HCT116 (cell line): ENCODE results near the gene MAPKAP1. TPM values are rescaled to one million over a fixed set of nuclear protein-coding genes. Genes with fewer than 3 reads are reported as not detected.

Experiments used
- ATAC-seq: fragments of 200-7000 bp; cut with Tn5 transposase; 2 replicates; pipeline ENCODE4 v1.9.1; 2020; ENCODE audit warnings: mild to moderate bottlenecking, moderate library complexity
- BruUV-seq: library from RNA; stranded (reverse); fragments of 400-500 nt; replicated peaks from 2 replicates; lab custom pipeline; 2021; lab: Mats Ljungman, UMichigan
- CTCF ChIA-PET: fragments of 300-600 bp; sonication (Branson Sonifier 250); formaldehyde crosslinking; loops from one replicate; lab custom pipeline; 2021; ENCODE audit warnings: antibody characterized with exemption; lab: Charles Lee
- POLR2A ChIA-PET: fragments of 300-600, 350-600 bp; sonication (Branson Sonifier 250); formaldehyde crosslinking; loops from one replicate; lab custom pipeline; 2021; ENCODE audit warnings: antibody characterized with exemption; lab: Charles Lee
- RAD21 ChIA-PET, 2 experiments: fragments of 300-600 bp; sonication (Branson Sonifier 250); formaldehyde crosslinking; loops; one replicate each; lab custom pipeline; 2023; ENCODE audit warnings: low total read pairs in 2 of 2; ENCODE audit not compliant: uncharacterized antibody in 2 of 2, unreplicated experiment in 2 of 2, low non-redundant PET in 1 of 2; lab: Charles Lee
- DNase-seq: peaks from one replicate; pipeline ENCODE4 v3.0.0-alpha.2; 2010; ENCODE audit warnings: low read depth, low spot score
- H2AFZ ChIP-seq: fragments of 200-600 bp; shearing (Covaris generic), sonication (generic); 2 replicates; pipeline ENCODE4 v1.6.1; 2017; ENCODE audit warnings: low read depth, mixed run types, mixed read lengths, antibody characterized with exemption, low read length; ENCODE audit not compliant: poor library complexity, severe bottlenecking
- H3K27ac ChIP-seq: 2 replicates; pipeline ENCODE4 v1.5.1; 2012; ENCODE audit warnings: low read depth, low read length
- H3K27me3 ChIP-seq: fragments of 200-600 bp; sonication (generic); 2 replicates; pipeline ENCODE4 v1.6.1; 2016; ENCODE audit warnings: mixed run types, low read length, mixed read lengths; ENCODE audit not compliant: insufficient read depth
- H3K36me3 ChIP-seq, 2 experiments: fragments of 200-500 bp in 1 of 2; fragments of 200-600 bp in 1 of 2; sonication (Bioruptor generic) in 1 of 2; sonication (generic) in 1 of 2; 2 replicates each; pipeline versions ENCODE4 v1.5.1 to v1.6.1; 2014 to 2016; ENCODE audit warnings: low read length in 2 of 2, inconsistent platforms in 1 of 2, mixed read lengths in 1 of 2, mixed run types in 1 of 2; ENCODE audit not compliant: insufficient read depth in 2 of 2, control insufficient read depth in 1 of 2
- H3K4me1 ChIP-seq, 2 experiments: fragments of 200-600 bp in 1 of 2; sonication (generic) in 1 of 2; 2 replicates each; pipeline versions ENCODE4 v1.5.1 to v1.6.1; 2012 to 2017; ENCODE audit warnings: low read length in 2 of 2, inconsistent platforms in 1 of 2, mild to moderate bottlenecking in 1 of 2, mixed read lengths in 1 of 2, mixed run types in 1 of 2, moderate library complexity in 1 of 2; ENCODE audit not compliant: insufficient read depth in 2 of 2, control insufficient read depth in 1 of 2
- H3K4me2 ChIP-seq: fragments of 200-600 bp; sonication (generic); 2 replicates; pipeline ENCODE4 v1.6.1; 2017; ENCODE audit warnings: mixed run types, low read length, mixed read lengths
- H3K4me3 ChIP-seq, 2 experiments: fragments of 200-600 bp in 1 of 2; sonication (generic) in 1 of 2; replicated peaks in 1 of 2; 2 replicates each; pipeline ENCODE4 v1.5.1; 2011 to 2016; ENCODE audit warnings: low read length in 2 of 2, control low read depth in 1 of 2, low read depth in 1 of 2, mild to moderate bottlenecking in 1 of 2, mixed read lengths in 1 of 2, mixed run types in 1 of 2
- H3K79me2 ChIP-seq: fragments of 200-600 bp; sonication (generic); 2 replicates; pipeline ENCODE4 v1.6.1; 2017; ENCODE audit warnings: mild to moderate bottlenecking, mixed run types, low read length, moderate library complexity, mixed read lengths; ENCODE audit not compliant: insufficient read depth
- H3K9ac ChIP-seq: fragments of 200-600 bp; sonication (generic); 2 replicates; pipeline ENCODE4 v1.6.1; 2016; ENCODE audit warnings: low read length, mixed read lengths
- H3K9me2 ChIP-seq: fragments of 200-600 bp; sonication (generic), shearing (Covaris generic); 2 replicates; pipeline ENCODE4 v1.6.1; 2017; ENCODE audit warnings: mixed run types, mild to moderate bottlenecking, moderate library complexity; ENCODE audit not compliant: insufficient read depth
- H3K9me3 ChIP-seq, 2 experiments: fragments of 200-500 bp in 1 of 2; fragments of 200-600 bp in 1 of 2; sonication (Bioruptor generic) in 1 of 2; sonication (generic) in 1 of 2; 2 replicates each; pipeline ENCODE4 v1.6.1; 2014 to 2017; ENCODE audit warnings: low read length in 2 of 2, mixed read lengths in 2 of 2, inconsistent platforms in 1 of 2, low read depth in 1 of 2, mild to moderate bottlenecking in 1 of 2, mixed run types in 1 of 2, moderate library complexity in 1 of 2; ENCODE audit not compliant: control insufficient read depth in 1 of 2, insufficient read depth in 1 of 2
- H4K20me1 ChIP-seq: fragments of 200-600 bp; sonication (generic), shearing (Covaris generic); 2 replicates; pipeline ENCODE4 v1.6.1; 2017; ENCODE audit warnings: mixed run types, mild to moderate bottlenecking, moderate library complexity; ENCODE audit not compliant: insufficient read depth
- CBX3 ChIP-seq: IDR thresholded peaks from 2 replicates; pipeline ENCODE4 v1.6.1; 2012; ENCODE audit warnings: low read depth
- EGR1 ChIP-seq: IDR thresholded peaks from 2 replicates; pipeline ENCODE4 v1.6.1; 2012; ENCODE audit warnings: low read depth
- ELF1 ChIP-seq: IDR thresholded peaks from 2 replicates; pipeline ENCODE4 v1.6.1; 2012; ENCODE audit warnings: low read depth, borderline replicate concordance
- EZH2 ChIP-seq: fragments of 200-600 bp; sonication (generic); IDR thresholded peaks from 2 replicates; pipeline ENCODE4 v1.6.1; 2017; ENCODE audit warnings: antibody characterized with exemption, mixed run types
- EZH2phosphoT487 ChIP-seq: fragments of 200-600 bp; IDR thresholded peaks from 2 replicates; pipeline ENCODE4 v1.6.1; 2018; ENCODE audit warnings: antibody characterized with exemption, borderline replicate concordance
- JUND ChIP-seq: IDR thresholded peaks from 2 replicates; pipeline ENCODE4 v1.6.1; 2012
- POLR2A ChIP-seq: IDR thresholded peaks from 2 replicates; pipeline ENCODE4 v1.7.0; 2011; ENCODE audit warnings: borderline replicate concordance; ENCODE audit not compliant: insufficient read depth, insufficient read length; ENCODE audit errors: extremely low read depth
- POLR2AphosphoS5 ChIP-seq: IDR thresholded peaks from 2 replicates; pipeline ENCODE4 v1.6.1; 2011; ENCODE audit warnings: mild to moderate bottlenecking, low read depth, low read length, moderate library complexity
- RAD21 ChIP-seq: IDR thresholded peaks from 2 replicates; pipeline ENCODE4 v1.6.1; 2012; ENCODE audit warnings: low read depth, mild to moderate bottlenecking
- SRF ChIP-seq: IDR thresholded peaks from 2 replicates; pipeline ENCODE4 v1.6.1; 2012; ENCODE audit warnings: low read depth
- TCF7L2 ChIP-seq: IDR thresholded peaks from 2 replicates; pipeline ENCODE4 v1.7.0; 2011; ENCODE audit warnings: borderline replicate concordance, inconsistent platforms; ENCODE audit not compliant: insufficient read depth, insufficient read length; ENCODE audit errors: extremely low read depth
- YY1 ChIP-seq: IDR thresholded peaks from 2 replicates; pipeline ENCODE4 v1.6.1; 2011; ENCODE audit warnings: low read length, low read depth, moderate library complexity, mild to moderate bottlenecking; ENCODE audit not compliant: insufficient replicate concordance; ENCODE audit errors: extremely low read depth
- ZBTB33 ChIP-seq: IDR thresholded peaks from 2 replicates; pipeline ENCODE4 v1.6.1; 2011; ENCODE audit warnings: mild to moderate bottlenecking, low read length, moderate library complexity; ENCODE audit not compliant: insufficient replicate concordance; ENCODE audit errors: extremely low read depth
- ZFX ChIP-seq: fragments of 450-650 bp; IDR thresholded peaks from 2 replicates; pipeline ENCODE4 v1.6.1; 2017
- ZNF274 ChIP-seq: fragments of 200-500 bp; sonication (Bioruptor generic); IDR thresholded peaks from 2 replicates; pipeline ENCODE4 v1.6.1; 2014; ENCODE audit warnings: mild to moderate bottlenecking, low read depth, low read length, inconsistent platforms
- intact Hi-C: fragments of 100-400 bp; cut with micrococcal nuclease; formaldehyde crosslinking; loops from 2 replicates; pipeline ENCODE4 v1.10.0; 2022
- total RNA-seq: library from RNA; stranded (reverse); gene quantifications from one replicate; pipeline ENCODE4 v1.2.1, GENCODE V29; 2021; ENCODE audit not compliant: unreplicated experiment

Gene MAPKAP1
- total RNA-seq, 1 experiment from 2014 or later = 72.5 TPM

- Histone ChIP-seq H3K27ac (no peak overlapping the region), H3K9me3 (no peaks in the 10 kb centered on the region), H4K20me1 (no peaks in the 10 kb centered on the region), H3K79me2 (no peaks in the 10 kb centered on the region), H2AFZ (no peak overlapping the region), H3K4me2 (no peak overlapping the region), H3K4me3 (no peak overlapping the region), H3K4me1 (peaks cover 17 to 27% of the 10 kb centered on the region in 2 experiments), H3K27me3 (no peaks in the 10 kb centered on the region), H3K9ac (no peak overlapping the region), H3K36me3 (no peaks in the 10 kb centered on the region), H3K9me2 (no peaks in the 10 kb centered on the region)
- no peak for TF ChIP-seq ZBTB33
- TF ChIP-seq YY1 = no peak
- intact Hi-C loops = no loop called here
- no TSS peak for BruUV-seq
- POLR2A ChIA-PET = no interaction called here
- CTCF ChIA-PET = no interaction called here
- no peak for DNase-seq
- RAD21 ChIA-PET = no interaction called here
- ATAC-seq = no peak
Observed at GRCh38 chr9:125515983-125516940, 190.7 kb downstream of the MAPKAP1 start.

DNA sequence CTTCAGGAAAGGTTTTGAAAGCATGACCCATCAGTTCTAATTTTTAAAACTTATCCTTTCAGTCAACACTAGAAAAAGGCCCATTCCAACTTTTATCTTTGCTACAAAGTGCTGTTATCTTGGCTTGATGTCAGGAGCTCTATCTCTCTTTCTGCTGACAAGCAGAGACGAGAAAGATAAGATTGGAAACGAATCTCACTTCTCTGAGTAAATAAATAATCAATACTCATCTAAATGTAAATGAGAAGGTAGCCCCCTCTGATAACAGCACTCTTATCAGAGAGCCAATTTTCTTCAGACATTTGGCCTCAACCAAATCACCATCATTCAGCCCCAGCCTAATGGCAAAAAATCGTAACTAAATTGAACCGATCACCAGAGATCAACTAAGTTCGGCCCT lies 191.7 kb downstream of the MAPKAP1 start:
- no TSS peak for BruUV-seq
- no peak for TF ChIP-seq JUND
- TF ChIP-seq EGR1 = no peak
- no peak for TF ChIP-seq POLR2AphosphoS5
- no peak for TF ChIP-seq SRF
- TF ChIP-seq POLR2A = no peak
- no peak for TF ChIP-seq ZFX
- TF ChIP-seq TCF7L2 = no peak
- TF ChIP-seq ZNF274 = no peak
- TF ChIP-seq CBX3 = no peak
- TF ChIP-seq RAD21 = no peak
- no peak for TF ChIP-seq ELF1
- no peak for TF ChIP-seq EZH2phosphoT487
- no peak for TF ChIP-seq ZBTB33
- TF ChIP-seq EZH2 = no peak

More for the DNA sequence above, 191.7 kb downstream of the MAPKAP1 start:
- intact Hi-C loops = no loop called here
- Histone ChIP-seq H3K36me3 (no peaks in the 10 kb centered on the region), H3K79me2 (no peaks in the 10 kb centered on the region), H3K4me3 (no peak overlapping the region), H3K27me3 (no peaks in the 10 kb centered on the region), H3K27ac (no peak overlapping the region), H3K4me1 (peaks cover 17 to 20% of the 10 kb centered on the region in 2 experiments), H3K9me3 (no peaks in the 10 kb centered on the region), H3K4me2 (no peak overlapping the region), H4K20me1 (no peaks in the 10 kb centered on the region), H3K9me2 (no peaks in the 10 kb centered on the region), H2AFZ (no peak overlapping the region), H3K9ac (no peak overlapping the region)
- ChIA-PET RAD21 (no interaction called here), POLR2A (no interaction called here), CTCF (no interaction called here)
- DNase-seq (no peak), ATAC-seq (no peak)
